ENCODE data around the gene SPEG. TPM values are rescaled to one million over a fixed set of nuclear protein-coding genes. Genes with fewer than 3 reads are reported as not detected.

The SPEG gene
- total RNA-seq, 2 experiments from 2014 or later = 0.46 TPM; not detected in 1

DNA sequence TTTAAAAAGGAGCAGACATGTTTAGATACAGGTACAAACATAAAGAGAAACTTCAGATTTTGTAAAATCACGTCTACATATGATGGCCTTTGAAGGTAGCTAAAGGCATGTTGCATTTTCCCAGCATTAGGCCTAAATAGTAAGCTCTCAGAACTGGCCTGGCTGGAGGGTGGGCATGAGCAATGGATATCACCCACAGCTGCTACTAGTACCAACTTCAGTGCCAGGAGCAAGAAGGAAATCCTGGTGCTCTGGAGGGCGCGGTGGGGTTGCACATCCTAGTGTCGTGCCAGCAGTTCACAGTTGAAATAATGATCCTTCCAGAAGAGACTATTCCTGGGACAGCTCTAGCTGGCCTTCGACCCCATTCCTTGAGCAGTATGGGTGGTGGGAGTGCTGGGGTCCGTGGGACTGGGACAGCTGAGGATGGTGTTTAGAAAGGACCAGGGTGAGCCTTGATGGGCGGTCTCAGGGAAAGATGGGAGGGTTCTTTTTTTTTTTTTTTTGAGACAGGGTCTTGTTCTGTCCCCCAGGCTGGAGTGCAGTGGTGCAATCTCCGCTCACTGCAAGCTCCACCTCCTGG, 11.6 kb upstream of the SPEG start:
- no TSS peak for BruUV-seq (replicated peaks)
- Histone ChIP-seq H3K79me2 (ENCODE audit: insufficient read depth, low read depth, low read length) (no peaks in the 10 kb centered on the region), H3K9me2 (ENCODE audit: insufficient read depth, low read length) (no peaks in the 10 kb centered on the region), H3K36me3 (ENCODE audit: insufficient read depth, low read length) (no peaks in the 10 kb centered on the region), H3K9me3 (ENCODE audit: low read length) (no peaks in the 10 kb centered on the region), H3K4me2 (ENCODE audit: low read length) (no peak overlapping the region), H4K20me1 (ENCODE audit: insufficient read depth, low read length) (no peaks in the 10 kb centered on the region), H3K4me3 (ENCODE audit: low read depth, low read length, poor library complexity, severe bottlenecking) (no peak overlapping the region), H3K4me1 (ENCODE audit: insufficient read depth, low read length, poor library complexity, severe bottlenecking) (no peaks in the 10 kb centered on the region), H2AFZ (ENCODE audit: low read length) (no peak overlapping the region), H3K27ac (ENCODE audit: low read depth, low read length, poor library complexity, severe bottlenecking) (no peak overlapping the region)
- CTCF ChIA-PET (ENCODE audit: unreplicated experiment) = no interaction called here
- TF ChIP-seq, protein P1, sequence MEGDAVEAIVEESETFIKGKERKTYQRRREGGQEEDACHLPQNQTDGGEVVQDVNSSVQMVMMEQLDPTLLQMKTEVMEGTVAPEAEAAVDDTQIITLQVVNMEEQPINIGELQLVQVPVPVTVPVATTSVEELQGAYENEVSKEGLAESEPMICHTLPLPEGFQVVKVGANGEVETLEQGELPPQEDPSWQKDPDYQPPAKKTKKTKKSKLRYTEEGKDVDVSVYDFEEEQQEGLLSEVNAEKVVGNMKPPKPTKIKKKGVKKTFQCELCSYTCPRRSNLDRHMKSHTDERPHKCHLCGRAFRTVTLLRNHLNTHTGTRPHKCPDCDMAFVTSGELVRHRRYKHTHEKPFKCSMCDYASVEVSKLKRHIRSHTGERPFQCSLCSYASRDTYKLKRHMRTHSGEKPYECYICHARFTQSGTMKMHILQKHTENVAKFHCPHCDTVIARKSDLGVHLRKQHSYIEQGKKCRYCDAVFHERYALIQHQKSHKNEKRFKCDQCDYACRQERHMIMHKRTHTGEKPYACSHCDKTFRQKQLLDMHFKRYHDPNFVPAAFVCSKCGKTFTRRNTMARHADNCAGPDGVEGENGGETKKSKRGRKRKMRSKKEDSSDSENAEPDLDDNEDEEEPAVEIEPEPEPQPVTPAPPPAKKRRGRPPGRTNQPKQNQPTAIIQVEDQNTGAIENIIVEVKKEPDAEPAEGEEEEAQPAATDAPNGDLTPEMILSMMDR (conservative IDR thresholded peaks at IDR 0.05; ENCODE audit: low read length) = no peak
- TF ChIP-seq EZH2phosphoT487 (IDR thresholded peaks at IDR 0.05; ENCODE audit: borderline replicate concordance, low read depth, low read length) = no peak
- intact Hi-C loops (cut with micrococcal nuclease; ENCODE audit: unreplicated experiment) = no loop called here
- POLR2A ChIA-PET = no interaction called here
- DNase-seq (ENCODE audit: low spot score) = no peak

GRCh38 chr2:219423652-219424377, 10.8 kb upstream of the SPEG start:
- CTCF ChIA-PET (ENCODE audit: unreplicated experiment) = no interaction called here
- TF ChIP-seq, protein P1 (conservative IDR thresholded peaks at IDR 0.05; ENCODE audit: low read length) = no peak
- no peak for TF ChIP-seq EZH2phosphoT487 (IDR thresholded peaks at IDR 0.05; ENCODE audit: borderline replicate concordance, low read depth, low read length)
- intact Hi-C loops (cut with micrococcal nuclease; ENCODE audit: unreplicated experiment) = no loop called here
- Histone ChIP-seq H4K20me1 (ENCODE audit: insufficient read depth, low read length) (no peaks in the 10 kb centered on the region), H3K4me3 (ENCODE audit: low read depth, low read length, poor library complexity, severe bottlenecking) (no peak overlapping the region), H3K4me2 (ENCODE audit: low read length) (no peak overlapping the region), H2AFZ (ENCODE audit: low read length) (no peak overlapping the region), H3K9me2 (ENCODE audit: insufficient read depth, low read length) (no peaks in the 10 kb centered on the region), H3K4me1 (ENCODE audit: insufficient read depth, low read length, poor library complexity, severe bottlenecking) (no peaks in the 10 kb centered on the region), H3K79me2 (ENCODE audit: insufficient read depth, low read depth, low read length) (no peaks in the 10 kb centered on the region), H3K27ac (ENCODE audit: low read depth, low read length, poor library complexity, severe bottlenecking) (no peak overlapping the region), H3K36me3 (ENCODE audit: insufficient read depth, low read length) (no peaks in the 10 kb centered on the region), H3K9me3 (ENCODE audit: low read length) (no peaks in the 10 kb centered on the region)
- no TSS peak for BruUV-seq (replicated peaks)
- no peak for DNase-seq (ENCODE audit: low spot score)
- POLR2A ChIA-PET = interaction anchor here (0.7 kb wide), 2 partner anchors 71 to 1168 kb away, joined by 3 read pairs; no protein-coding TSS in a partner anchor
